ENCODE data around the gene RAB20. TPM values are rescaled to one million over a fixed set of nuclear protein-coding genes. Genes with fewer than 3 reads are reported as not detected.
"Not testable (repeated sequence)": the region's sequence is repeated elsewhere in the genome, so short reads cannot be mapped to it uniquely, and the experiment has no call there.

RAB20 gene
- polyA plus RNA-seq, 3 donors: 6.6 to 9.2 (median 9.1) TPM

DNA sequence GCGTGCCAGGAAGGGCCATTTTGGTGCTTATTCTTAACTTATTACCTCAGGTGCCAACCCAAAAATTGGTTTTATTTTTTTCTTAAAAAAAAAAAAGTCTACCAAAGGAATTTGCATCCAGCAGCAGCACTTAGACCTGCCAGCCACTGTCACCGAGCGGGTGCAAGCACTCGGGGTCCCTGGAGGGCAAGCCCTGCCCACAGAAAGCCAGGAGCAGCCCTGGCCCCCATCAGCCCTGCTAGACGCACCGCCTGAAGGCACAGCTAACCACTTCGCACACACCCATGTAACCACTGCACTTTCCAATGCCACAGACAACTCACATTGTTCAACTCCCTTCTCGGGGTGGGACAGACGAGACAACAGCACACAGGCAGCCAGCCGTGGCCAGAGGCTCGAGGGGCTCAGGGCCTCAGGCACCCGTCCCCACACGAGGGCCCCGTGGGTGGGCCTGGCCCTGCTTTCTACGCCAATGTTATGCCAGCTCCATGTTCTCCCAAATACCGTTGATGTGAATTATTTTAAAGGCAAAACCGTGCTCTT lies 49.3 kb downstream of the RAB20 start:
- no peak for DNase-seq

DNA sequence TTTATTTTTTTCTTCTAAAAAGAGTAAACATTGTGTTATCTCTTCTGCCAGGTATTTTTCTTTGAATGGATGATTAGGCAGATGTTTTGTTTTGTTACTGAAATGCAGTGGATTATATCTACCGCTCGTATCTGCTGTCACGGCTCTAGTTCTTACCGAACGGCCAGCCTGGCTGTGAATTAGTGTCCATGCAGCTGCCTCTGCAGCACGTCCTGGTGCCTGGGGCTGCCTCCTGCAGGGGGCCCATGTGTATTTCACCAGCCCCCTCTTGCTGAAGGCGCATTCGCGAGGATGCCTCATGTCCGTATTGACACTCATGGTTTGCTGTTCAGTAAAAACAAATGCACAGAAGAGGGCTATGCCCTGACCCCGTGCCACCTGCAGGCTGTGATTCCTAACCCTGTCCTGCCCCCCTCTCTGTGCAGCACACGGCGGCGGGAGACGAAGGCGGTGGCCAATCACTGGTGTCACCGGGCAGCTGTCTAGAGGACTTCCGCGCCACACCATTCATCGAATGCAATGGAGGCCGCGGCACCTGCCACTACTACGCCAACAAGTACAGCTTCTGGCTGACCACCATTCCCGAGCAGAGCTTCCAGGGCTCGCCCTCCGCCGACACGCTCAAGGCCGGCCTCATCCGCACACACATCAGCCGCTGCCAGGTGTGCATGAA lies 49.9 kb downstream of the RAB20 start:
- DNase-seq: no peak

DNA sequence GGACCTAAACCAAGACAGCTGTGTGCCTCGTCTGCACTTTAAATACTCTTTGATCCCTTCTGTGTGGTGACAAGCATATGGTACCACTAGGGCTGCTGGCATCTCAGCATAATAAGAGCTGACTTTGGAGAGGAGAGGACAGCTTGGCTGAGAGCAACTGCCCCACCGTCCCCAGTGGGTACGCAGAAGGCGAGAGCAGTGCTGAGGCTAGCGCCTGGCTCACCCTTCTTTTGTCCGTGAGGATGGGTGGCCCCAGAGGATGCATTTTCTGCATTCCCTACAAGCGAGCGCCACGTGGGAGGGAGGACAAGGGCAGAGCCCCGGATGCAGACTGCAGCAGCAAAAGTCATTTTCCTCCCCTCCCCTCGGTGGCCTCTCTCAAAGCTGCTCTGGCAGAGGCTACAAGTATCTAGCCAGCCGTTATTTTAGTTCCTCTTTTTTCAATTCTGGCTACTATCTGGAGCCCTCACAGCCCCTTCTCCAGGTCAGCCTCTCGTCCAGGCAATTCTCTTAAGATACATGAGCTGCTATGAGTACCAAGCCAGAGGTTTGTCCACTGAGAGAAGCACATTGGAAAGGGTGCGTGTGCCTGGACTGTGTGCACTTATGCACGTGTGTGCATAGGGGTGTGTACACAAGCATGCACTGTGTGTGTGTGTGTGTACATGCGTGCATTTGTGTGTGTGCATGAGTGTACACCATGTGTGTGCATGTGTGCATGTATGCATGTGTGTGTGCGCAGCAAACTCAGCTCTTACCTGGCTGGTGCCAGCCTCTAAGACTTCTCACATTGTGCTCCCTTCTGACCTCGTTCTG lies 51.3 kb downstream of the RAB20 start:
- DNase-seq: no peak

DNA sequence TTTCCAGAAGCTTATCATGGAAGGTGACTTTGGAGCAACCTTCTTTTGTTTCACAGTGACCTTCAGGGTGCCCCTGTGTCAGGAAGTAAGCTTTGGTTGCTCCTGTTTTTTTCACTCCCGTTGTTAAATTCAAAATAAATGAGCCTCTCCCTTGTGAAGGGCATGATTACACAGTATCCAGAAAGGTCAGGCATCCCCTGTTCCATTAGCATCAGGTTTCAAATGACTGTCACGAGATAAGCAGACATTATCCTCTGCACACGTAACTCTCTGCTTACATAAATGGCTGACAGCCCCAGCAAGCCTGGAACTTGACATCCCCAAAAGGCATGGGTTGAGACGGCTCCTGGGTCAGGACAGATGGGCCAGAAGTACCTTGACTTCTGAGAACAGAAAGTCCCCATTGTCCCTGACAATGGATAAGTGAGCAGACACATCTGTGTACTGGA lies 52.0 kb downstream of the RAB20 start:
- no peak for DNase-seq

DNA sequence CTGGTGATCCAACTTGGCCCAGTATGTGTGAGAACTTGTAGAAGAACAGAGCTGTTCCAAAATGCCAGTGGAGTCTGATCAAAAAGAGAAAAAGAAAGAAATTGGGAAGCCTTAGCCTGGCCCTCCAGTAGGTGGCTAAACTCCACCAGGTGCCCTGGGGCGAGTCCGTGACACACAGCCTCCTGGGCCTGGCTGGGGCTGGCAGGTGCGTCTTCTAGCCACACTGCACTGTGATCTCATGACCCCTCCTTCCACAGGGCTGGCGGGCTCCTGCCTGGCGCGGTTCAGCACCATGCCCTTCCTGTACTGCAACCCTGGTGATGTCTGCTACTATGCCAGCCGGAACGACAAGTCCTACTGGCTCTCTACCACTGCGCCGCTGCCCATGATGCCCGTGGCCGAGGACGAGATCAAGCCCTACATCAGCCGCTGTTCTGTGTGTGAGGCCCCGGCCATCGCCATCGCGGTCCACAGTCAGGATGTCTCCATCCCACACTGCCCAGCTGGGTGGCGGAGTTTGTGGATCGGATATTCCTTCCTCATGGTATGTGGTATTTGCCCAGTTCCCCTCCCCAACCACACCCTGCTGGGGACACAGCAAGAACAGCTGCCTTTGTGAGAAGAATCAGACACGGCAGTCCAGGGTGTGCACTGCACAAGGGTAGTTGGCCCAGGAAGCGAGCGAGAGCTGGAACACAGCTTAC lies 53.7 kb downstream of the RAB20 start:
- no peak for DNase-seq

DNA sequence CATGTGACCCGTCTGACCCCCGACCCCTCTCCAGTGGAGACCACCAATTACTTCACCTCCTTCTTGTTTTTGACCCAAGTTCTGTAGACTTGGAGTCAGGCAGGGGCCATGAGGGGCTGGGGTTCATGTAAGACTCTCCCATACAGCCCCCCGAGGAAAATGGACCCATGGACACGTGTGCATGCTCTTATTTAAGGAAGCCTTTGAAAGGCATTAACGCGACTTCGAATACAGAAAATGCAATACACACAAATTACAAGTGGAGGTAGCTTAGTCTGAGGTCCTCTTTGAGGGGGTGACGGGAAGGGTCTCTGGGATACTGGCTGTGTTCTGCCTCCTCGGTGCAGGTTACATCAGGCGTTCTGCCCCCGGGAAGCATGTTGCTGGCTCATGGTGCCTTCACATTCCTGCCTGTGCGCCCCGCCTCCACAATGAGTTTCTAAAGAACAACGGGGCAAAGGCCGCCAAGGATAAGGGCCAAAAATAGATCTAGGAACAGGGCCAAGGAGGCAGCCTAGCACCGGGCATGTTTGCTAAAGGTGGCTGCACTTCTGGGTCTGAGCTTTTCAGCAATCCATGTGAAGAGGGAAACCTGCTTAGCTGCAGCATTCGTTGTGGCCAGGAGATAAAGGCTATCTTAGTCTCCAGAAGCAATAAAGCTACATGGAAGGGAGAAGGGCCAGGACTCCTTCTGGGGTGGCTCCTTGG lies 54.5 kb downstream of the RAB20 start:
- no peak for DNase-seq

DNA sequence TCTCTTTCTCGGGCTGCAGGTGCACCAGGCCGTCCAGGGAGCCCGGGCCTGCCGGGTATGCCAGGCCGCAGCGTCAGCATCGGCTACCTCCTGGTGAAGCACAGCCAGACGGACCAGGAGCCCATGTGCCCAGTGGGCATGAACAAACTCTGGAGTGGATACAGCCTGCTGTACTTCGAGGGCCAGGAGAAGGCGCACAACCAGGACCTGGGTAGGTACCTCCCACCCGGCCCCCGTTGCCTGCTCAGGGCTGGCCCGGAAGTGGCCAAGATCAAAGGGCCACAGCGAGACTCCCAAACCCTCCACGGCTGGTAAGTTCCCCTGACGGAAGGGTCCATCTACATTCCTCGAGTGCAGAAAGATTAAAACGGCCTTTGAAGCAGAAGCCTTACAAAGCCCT lies 55.1 kb downstream of the RAB20 start:
- no peak for DNase-seq

DNA sequence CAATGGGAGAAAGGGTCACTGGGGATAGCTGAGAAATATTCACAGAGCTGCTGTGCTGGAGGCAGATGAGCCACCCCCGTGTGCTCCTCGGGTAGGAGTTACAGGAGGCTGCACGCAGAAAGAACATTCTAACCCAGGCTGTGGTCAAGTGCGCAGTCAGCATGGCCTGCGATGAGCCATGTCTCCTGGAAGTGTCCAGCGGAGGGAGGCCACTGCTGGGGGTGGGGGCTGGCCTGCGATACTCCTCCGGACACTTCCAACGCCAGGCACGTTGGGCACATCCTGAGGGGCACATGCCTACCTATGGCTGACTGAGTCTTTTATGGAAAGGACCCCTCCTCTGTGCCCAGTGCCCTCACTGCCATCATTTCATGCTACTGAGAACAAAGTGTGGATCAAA lies 55.9 kb downstream of the RAB20 start:
- no peak for DNase-seq

DNA sequence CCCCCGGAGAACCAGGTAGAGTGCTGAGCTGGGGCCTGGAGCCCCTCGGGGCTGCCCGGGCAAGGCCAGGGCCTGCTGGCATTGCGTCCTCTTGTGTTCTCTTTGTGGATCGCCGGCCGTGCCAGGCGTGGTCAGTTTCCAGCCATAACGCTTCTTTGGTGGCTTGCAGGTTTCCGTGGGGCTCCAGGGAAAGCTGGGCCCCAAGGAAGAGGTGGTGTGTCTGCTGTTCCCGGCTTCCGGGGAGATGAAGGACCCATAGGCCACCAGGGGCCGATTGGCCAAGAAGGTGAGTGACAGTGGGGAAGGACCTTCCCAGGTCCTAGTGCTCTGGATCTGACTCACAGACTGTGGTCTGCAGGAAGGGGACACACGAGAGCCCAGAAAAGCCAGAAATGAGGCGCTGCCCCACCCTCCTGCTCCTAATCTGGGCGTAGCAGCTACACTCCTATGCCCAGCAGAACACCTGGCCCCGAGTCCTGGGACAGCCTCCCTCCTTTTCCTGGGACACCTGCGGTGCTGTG lies 57.5 kb downstream of the RAB20 start:
- DNase-seq: no peak

DNA sequence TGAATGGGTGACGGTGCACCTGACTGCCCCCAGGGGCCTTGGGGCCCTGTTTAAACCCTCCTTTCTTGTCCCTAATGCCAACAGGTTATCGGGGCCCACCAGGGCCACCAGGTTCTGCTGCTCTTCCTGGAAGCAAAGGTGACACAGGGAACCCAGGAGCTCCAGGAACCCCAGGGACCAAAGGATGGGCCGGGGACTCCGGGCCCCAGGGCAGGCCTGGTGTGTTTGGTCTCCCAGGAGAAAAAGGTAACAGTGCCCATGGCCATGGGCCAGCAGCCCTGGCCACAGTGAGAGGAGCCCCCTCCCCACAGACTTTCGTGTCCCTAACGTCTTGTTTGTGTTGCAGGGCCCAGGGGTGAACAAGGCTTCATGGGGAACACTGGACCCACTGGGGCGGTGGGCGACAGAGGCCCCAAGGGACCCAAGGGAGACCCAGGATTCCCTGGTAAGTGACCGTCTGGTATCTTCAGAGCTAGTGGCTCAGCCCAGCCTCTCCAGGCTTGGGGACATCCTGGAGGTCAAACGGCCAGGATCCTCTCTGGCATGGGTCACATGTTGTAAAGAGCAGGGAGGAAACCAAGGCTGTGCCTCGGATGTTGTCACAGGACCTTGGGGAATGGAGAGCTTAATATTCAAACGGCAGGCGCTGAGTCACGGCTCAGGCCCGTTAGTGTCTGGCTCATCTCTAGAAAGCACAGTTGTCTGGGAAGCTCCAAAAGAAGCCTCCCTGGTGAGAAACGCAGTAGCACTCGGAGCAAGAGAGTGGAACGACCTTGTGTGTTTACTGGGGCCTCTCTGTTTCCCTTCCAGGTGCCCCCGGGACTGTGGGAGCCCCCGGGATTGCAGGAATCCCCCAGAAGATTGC lies 58.3 kb downstream of the RAB20 start:
- DNase-seq: no peak

DNA sequence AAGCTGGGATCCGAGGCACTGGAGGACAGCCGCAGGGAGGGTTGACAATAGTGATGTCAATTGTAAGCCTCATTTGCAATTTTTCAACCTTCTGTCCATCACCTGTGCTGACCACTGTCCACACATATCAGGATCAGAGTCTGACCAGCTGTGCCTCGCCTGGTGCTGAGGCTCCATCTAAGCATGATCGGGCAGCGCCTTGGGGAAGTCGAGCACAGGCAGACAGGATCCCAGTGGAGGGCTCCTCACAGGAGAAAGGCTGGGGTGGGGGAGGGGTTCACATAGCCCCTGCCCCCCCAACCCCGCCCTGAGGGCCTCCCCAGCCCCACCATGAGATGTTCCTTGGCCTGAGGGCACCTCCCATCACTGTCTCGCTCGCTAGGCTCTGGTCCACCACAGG lies 60.3 kb downstream of the RAB20 start:
- no peak for DNase-seq

DNA sequence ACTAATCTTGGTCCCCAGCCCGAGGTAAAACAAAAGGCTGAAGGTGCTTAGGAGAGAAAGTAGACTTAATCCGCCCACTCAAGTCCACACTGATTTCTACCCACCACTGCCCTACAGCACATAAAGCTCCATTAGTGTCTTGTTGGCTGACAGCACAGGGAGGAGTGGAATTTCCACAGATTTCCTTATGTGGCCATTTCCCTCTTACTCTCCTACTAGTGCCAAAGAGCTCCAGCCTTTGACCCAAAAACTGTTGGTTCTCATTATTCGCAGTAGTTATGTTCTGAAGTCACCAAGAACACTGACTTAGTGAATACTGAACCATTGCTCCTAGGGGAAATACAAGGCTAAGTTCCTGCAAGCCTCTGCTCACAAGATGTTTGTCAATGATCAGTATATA lies 61.2 kb downstream of the RAB20 start:
- DNase-seq: no peak

DNA sequence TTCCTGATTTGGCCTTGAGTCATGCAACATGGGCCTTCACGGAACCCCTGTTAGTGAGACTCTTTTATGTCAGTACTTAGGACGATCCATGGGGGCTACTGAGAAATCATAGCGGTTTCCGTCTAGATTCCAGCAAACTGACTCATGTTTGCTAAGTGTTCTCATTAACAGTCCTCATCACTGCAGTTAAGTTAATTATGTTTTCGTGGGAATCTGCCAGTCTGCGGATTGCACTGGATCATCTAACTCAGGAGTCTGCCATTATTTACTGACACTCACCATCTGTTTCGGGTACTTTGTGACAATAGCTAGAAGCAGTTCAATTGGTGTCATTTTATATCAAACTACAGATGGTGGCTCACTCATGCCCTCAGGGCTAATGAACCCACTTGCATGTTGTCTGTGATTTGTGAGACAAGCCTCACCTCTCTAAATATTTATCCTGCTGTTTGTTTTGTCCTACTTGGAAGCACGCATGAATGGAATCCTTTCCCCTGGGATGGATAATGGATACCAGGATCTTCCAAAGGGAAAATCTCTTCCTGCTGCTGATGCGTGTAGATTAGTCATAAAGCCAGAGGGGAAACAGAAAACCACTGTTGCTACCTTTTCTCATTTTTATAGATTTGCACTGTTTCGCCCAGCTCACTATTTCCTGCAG lies 61.8 kb downstream of the RAB20 start:
- no peak for DNase-seq

DNA sequence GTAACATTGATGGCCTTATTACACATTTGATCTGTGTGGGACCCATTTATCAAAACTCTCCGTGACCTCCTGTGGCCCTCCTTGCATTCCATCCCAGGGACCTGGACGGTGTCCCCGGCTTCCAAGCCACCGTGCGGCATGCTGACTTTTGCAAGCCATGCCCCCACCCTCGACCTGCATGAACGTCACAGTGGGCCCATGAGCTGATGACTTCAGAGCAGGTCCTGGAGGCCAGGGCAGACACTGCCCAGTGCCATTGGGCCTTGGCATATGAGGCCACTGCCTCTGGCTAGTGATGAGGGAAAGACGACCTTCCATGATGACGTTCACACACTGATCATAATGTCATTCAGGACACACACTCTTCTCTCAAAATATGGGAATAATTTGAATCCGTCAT lies 62.8 kb downstream of the RAB20 start:
- no peak for DNase-seq

DNA sequence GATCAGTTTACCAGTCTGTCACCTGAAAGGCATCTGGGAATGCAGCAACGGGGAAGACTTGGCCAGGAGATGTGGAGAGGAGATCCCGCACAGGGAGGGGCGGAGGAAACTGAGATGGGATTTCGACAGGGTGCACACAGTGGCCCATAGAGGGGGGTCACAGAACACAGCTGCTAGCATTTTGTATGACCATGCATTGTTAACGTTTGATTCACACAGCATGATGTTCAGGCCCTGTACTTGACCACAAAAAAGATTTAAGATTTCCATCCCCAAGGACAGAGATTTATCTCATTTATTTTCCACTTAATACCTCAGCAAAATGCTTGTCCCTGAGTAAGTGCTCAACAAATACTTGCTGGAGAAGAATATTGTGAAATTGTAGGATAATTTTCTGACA lies 63.2 kb downstream of the RAB20 start:
- DNase-seq: no peak

DNA sequence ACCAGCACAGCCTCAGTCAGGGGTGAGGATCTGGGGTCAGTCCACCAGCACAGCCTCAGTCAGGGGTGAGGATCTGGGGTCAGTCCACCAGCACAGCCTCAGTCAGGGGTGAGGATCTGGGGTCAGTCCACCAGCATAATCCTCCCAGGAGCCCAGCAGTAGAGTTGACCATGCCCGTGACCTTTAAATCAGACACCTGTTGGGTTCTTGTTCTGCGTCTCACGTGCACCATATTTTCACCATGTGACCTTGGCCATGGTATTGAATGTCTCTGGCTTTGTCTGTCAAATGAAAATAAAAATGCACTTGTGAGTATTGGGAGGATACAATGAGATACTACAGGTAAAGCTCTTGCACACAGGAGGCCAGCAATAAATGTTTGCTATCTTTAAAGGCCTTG lies 63.6 kb downstream of the RAB20 start:
- DNase-seq: not testable (repeated sequence)

DNA sequence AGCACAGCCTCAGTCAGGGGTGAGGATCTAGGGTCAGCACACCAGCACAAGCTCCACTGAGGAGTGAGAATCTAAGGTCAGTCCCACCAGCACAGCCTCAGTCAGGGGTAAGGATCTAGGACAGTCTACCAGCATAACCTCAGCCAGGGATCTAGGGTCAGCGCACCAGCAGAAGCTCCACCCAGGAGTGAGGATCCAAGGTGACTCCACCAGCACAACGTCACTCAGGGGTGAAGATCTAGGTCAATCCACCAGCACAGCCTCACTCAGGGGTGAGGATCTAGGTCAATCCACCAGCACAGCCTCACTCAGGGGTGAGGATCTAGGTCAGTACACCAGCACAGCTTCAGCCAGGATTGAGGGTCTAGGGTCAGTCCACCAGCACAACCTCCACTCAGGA lies 64.5 kb downstream of the RAB20 start:
- DNase-seq: no peak

DNA sequence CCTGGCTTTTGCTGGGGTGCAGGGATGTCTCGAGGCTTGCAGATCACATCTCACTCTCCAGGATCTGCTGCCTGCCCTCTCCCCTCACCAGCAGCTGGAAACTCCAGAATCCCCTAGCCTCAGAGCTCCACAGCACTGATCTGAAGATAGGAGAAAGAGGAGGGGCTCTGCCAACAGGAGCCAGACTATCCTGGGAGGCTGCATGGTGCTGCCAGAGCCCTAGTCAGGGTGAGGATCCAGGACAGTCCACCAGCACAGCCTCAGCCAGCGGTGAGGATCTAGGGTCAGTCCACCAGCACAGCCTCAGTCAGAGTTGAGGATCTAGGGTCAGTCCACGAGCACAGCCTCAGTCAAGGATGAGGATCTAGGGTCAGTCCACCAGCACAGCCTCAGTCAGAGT lies 65.2 kb downstream of the RAB20 start:
- no peak for DNase-seq

DNA sequence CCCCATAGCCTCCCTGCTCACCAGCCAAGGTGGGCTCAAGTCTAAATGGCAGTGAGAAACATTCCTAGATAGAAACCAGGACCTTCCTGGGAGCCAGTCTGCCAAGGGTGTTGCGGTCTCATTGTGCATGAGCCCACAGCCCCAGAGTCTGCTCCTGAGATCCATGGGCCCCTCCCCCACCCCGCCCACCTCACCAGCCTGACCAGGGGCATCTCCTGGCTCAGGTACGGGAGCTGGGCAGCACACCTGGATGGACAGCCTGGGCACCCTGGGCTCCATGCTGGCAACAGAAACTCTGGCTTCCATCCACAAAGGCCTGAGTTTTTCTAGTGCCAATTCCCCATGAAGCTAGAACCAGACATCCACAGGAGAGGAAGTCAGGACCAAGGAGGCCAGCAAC lies 65.6 kb downstream of the RAB20 start:
- no peak for DNase-seq

DNA sequence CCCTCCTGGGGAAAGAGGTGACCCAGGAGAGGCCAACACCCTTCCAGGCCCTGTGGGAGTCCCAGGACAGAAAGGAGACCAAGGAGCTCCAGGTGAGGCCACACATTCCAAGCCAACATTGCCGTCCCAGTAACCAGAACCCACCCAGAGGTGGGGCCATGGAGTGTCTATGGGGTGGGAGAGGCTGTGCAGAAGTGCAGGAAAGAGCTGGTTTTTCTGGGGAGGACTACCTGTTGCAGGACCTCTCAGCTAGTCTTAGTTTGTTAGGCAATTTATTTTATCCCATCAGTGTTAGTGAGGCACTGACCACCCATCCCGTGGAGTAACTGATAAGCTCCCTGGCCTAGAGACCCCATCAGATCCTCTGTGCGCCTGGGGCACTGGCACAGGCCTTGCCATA lies 66.1 kb downstream of the RAB20 start:
- DNase-seq: no peak

Data from renal pelvis (tissue), 4 donors.